ENCODE results near the gene CHAT. TPM values are rescaled to one million over a fixed set of nuclear protein-coding genes. Genes with fewer than 3 reads are reported as not detected.

The CHAT gene
- total and polyA plus RNA-seq, 4 experiments from 2014 or later = not detected

DNA sequence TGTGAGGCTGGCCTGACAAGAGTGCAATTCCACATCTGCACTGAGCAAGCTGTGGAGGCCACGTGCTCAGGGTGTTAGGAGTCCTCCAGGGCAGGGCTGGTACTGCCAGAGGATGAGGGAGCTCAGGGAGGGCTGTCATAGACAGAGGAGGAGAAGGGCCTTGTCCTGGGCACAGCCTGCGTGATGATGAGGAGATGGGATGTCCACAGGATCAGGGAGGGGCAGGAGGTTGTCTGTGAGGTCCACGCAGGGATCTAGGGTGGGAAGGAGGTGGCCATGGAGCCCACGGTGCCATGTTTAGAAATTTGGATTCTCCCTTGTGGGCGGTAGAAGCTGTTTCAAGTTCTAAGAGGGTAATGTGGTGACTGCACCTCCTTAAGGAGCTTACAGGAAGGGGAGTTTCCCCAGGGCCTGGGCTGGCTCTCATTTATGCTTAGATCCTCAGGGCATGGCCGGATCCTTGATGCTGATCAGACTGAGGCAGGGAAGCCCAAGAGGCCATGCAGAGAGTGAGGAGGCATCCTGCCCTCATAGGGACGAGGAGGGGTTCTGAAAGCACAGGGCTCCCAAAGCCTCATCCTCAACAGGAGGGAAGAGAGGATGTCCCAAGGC, 30.3 kb downstream of the CHAT start:
- H3K4me1 ChIP-seq (ENCODE audit: insufficient read depth, low read length) = no peaks in the 10 kb centered on the region
- H3K9me3 ChIP-seq (ENCODE audit: control insufficient read depth in 1 of 2, low read length in 2 of 2) = no peaks in the 10 kb centered on the region
- Mint-ChIP-seq H3K27me3 (peaks cover 16 to 29% of the 10 kb centered on the region in 2 donors), H3K36me3 (no peaks in the 10 kb centered on the region), H3K27ac (no peak overlapping the region), H3K9me3 (peaks cover 0 to 3% (median 0%) of the 10 kb centered on the region in 8 donors), H3K4me3 (no peak overlapping the region), H3K4me1 (peaks cover 0 to 1% (median under 1%) of the 10 kb centered on the region in 4 donors)
- intact Hi-C loops (cut with micrococcal nuclease) = no loop called here
- ChIA-PET CTCF (ENCODE audit: partially characterized antibody) (no interaction called here), POLR2A (ENCODE audit: partially characterized antibody) (no interaction called here)
- H3K4me3 ChIP-seq (ENCODE audit: low read length in 2 of 2) = no peak overlapping the region
- H3K27me3 ChIP-seq (ENCODE audit: insufficient read depth, low read length) = no peaks in the 10 kb centered on the region
- H3K36me3 ChIP-seq (ENCODE audit: insufficient read depth, low read length) = no peaks in the 10 kb centered on the region
- no peak for DNase-seq
- H3K27ac ChIP-seq (ENCODE audit: low read depth, low read length) = no peak overlapping the region

DNA sequence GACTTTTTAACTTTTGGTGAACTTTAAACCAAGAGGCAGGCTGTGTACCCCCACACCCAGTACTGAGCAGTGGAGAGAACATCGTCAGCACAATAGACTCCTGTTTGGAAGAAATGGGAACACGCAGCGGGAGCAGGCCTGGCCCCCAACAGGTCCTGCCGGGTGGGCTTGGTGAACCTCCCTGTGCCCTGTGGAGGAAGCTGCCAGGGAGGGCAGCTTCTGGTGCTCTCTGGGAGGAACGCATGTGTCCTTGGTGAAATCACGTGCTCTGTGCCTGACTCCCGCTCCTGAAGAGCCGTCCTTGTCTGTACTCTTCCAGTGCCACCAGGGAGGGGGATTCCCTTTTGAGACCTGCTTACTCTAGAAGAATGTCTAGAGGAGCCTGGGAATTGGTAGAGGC, 31.6 kb downstream of the CHAT start:
- Mint-ChIP-seq H3K4me1 (peaks cover 0 to 6% (median 2%) of the 10 kb centered on the region in 4 donors), H3K4me3 (no peak overlapping the region), H3K36me3 (no peaks in the 10 kb centered on the region), H3K27ac (no peak overlapping the region), H3K9me3 (peaks cover 0 to 3% (median 0%) of the 10 kb centered on the region in 8 donors), H3K27me3 (peaks cover 12 to 33% of the 10 kb centered on the region in 2 donors)
- ChIA-PET CTCF (ENCODE audit: partially characterized antibody) (no interaction called here), POLR2A (ENCODE audit: partially characterized antibody) (no interaction called here)
- H3K27ac ChIP-seq (ENCODE audit: low read depth, low read length) = no peak overlapping the region
- no peaks in the 10 kb centered on the region for H3K27me3 ChIP-seq (ENCODE audit: insufficient read depth, low read length)
- intact Hi-C loops (cut with micrococcal nuclease) = no loop called here
- H3K4me3 ChIP-seq (ENCODE audit: low read length in 2 of 2) = no peak overlapping the region
- H3K9me3 ChIP-seq (ENCODE audit: control insufficient read depth in 1 of 2, low read length in 2 of 2) = no peaks in the 10 kb centered on the region
- no peak for DNase-seq
- no peaks in the 10 kb centered on the region for H3K4me1 ChIP-seq (ENCODE audit: insufficient read depth, low read length)
- no peaks in the 10 kb centered on the region for H3K36me3 ChIP-seq (ENCODE audit: insufficient read depth, low read length)

DNA sequence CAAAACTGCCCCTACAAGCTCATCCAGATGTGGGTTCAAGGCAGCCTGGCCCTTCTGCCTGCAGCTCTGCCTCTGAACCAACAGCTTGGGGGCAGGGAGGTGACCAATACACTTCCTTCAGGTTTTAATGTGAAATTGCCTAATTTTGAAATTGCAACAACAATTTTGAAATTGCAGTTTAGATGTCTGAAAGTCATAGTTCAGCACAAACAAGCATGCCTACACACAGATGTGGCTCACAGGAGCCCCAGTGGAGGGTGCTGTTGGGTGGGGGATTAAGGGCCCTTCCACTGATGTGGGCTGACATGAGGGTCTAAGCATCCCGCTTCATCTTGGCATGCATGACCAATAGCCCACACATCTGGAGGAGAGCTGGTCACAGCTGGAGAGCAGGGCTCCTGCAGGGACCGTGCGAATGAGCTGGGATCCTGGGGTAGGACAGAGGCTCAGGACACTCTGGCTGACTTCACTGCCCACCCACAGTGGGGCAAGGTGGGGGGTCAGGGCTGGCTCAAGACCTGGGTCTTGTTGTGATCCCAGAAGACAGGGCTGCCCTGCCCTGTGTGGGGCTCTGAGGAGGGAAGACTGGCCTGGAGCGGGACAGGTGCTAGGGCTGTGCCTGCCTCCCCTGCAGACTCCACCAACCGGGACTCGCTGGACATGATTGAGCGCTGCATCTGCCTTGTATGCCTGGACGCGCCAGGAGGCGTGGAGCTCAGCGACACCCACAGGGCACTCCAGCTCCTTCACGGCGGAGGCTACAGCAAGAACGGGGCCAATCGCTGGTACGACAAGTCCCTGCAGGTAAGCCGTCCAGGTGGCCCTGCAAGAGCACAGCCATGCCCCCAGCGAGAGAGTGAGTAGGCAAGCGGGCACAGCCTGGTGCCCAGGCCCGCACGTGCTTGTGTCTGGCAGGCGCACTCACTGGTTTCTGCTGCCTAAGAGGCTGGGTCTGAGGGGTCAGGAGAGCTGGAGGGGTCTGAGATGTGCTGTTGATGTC, 32.3 kb downstream of the CHAT start:
- ChIA-PET CTCF (ENCODE audit: partially characterized antibody) (no interaction called here), POLR2A (ENCODE audit: partially characterized antibody) (no interaction called here)
- no peak overlapping the region for H3K4me3 Mint-ChIP-seq
- peaks cover 0 to 3% (median 0%) of the 10 kb centered on the region in 8 donors for H3K9me3 Mint-ChIP-seq
- Histone ChIP-seq H3K27me3 (ENCODE audit: insufficient read depth, low read length) (no peaks in the 10 kb centered on the region), H3K9me3 (ENCODE audit: control insufficient read depth in 1 of 2, low read length in 2 of 2) (no peaks in the 10 kb centered on the region), H3K36me3 (ENCODE audit: insufficient read depth, low read length) (no peaks in the 10 kb centered on the region), H3K4me1 (ENCODE audit: insufficient read depth, low read length) (no peaks in the 10 kb centered on the region), H3K27ac (ENCODE audit: low read depth, low read length) (no peak overlapping the region), H3K4me3 (ENCODE audit: low read length in 2 of 2) (no peak overlapping the region)
- DNase-seq = no peak
- H3K27me3 Mint-ChIP-seq = peaks cover 9 to 34% of the 10 kb centered on the region in 2 donors
- no peak overlapping the region for H3K27ac Mint-ChIP-seq
- peaks cover 0 to 6% (median 2%) of the 10 kb centered on the region in 4 donors for H3K4me1 Mint-ChIP-seq
- intact Hi-C loops (cut with micrococcal nuclease) = no loop called here
- no peaks in the 10 kb centered on the region for H3K36me3 Mint-ChIP-seq

DNA sequence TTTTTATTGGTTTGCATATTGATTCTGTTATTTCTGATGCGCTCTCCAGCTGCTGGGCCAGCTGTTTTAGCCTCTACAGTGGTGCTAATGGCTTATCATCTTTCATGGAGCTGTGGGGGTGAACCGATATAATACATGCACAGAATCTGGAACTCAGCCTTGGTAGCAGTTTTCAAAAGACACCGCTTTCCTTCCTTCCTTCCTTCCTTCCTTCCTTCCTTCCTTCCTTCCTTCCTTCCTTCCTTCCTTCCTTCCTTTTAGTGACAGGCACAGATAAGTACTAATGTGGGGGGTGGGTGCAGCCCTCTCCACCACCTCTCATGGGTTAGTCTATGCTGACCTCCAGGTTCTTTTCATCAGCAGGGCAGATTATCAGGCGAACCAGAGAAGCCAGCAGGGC, 33.7 kb downstream of the CHAT start:
- no peak overlapping the region for H3K4me3 ChIP-seq (ENCODE audit: low read length in 2 of 2)
- intact Hi-C loops (cut with micrococcal nuclease) = no loop called here
- H3K4me1 ChIP-seq (ENCODE audit: insufficient read depth, low read length) = no peaks in the 10 kb centered on the region
- H3K27ac ChIP-seq (ENCODE audit: low read depth, low read length) = no peak overlapping the region
- H3K9me3 ChIP-seq (ENCODE audit: control insufficient read depth in 1 of 2, low read length in 2 of 2) = no peaks in the 10 kb centered on the region
- H3K4me3 Mint-ChIP-seq = no peak overlapping the region
- H3K9me3 Mint-ChIP-seq = peaks cover 0 to 3% (median 0%) of the 10 kb centered on the region in 8 donors
- ChIA-PET POLR2A (ENCODE audit: partially characterized antibody) (no interaction called here), CTCF (ENCODE audit: partially characterized antibody) (no interaction called here)
- H3K27ac Mint-ChIP-seq = no peak overlapping the region
- H3K4me1 Mint-ChIP-seq = peaks cover 0 to 6% (median 2%) of the 10 kb centered on the region in 4 donors
- no peaks in the 10 kb centered on the region for H3K36me3 ChIP-seq (ENCODE audit: insufficient read depth, low read length)
- no peaks in the 10 kb centered on the region for H3K36me3 Mint-ChIP-seq
- H3K27me3 ChIP-seq (ENCODE audit: insufficient read depth, low read length) = no peaks in the 10 kb centered on the region
- peaks cover 11 to 29% of the 10 kb centered on the region in 2 donors for H3K27me3 Mint-ChIP-seq
- no peak for DNase-seq

DNA sequence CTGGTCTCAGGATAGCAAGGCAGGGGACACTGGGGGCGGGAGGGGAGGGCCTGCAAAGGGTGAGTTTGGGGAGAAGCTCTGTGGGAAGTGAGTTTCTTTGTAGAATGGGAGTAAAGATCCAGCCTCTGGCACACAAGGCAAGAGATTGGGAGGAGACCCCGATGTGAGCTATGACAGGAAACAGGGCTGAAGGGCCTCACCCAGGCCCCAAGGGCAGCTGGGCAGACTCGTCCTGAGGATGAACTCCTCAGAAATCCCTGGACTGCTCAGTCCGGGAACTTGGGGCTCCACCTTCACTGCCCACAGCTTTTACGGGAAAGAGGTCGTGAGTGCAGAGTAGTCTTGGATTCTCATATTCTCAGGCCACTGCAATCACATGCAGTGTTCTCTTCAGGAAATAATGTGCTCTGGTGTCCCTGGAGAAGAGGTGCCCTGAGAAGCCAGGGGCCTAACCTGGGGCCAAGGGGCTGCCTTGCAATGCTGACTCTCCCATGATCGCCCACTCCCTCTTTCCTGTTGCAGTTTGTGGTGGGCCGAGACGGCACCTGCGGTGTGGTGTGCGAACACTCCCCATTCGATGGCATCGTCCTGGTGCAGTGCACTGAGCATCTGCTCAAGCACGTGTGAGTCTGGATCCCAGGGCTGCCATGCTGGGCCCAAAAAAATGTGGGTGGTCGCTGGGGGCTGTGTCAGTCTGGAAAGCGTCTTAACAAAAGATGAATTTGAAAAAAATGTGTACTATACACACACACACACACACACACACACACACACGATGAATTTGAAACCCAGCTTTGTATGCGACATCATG, 34.4 kb downstream of the CHAT start:
- H3K4me1 ChIP-seq (ENCODE audit: insufficient read depth, low read length) = no peaks in the 10 kb centered on the region
- POLR2A ChIA-PET (ENCODE audit: partially characterized antibody) = no interaction called here
- no peak overlapping the region for H3K27ac ChIP-seq (ENCODE audit: low read depth, low read length)
- no peak overlapping the region for H3K4me3 ChIP-seq (ENCODE audit: low read length in 2 of 2)
- no peak for DNase-seq
- H3K27me3 ChIP-seq (ENCODE audit: insufficient read depth, low read length) = no peaks in the 10 kb centered on the region
- CTCF ChIA-PET (ENCODE audit: partially characterized antibody) = no interaction called here
- Mint-ChIP-seq H3K4me1 (peaks cover 0 to 6% (median 2%) of the 10 kb centered on the region in 4 donors), H3K36me3 (no peaks in the 10 kb centered on the region), H3K27me3 (peaks cover 11 to 24% of the 10 kb centered on the region in 2 donors), H3K27ac (no peak overlapping the region), H3K9me3 (peaks cover 0 to 3% (median 0%) of the 10 kb centered on the region in 8 donors), H3K4me3 (peak overlapping the region in 1 of 8 donors; percentile 32)
- no peaks in the 10 kb centered on the region for H3K9me3 ChIP-seq (ENCODE audit: control insufficient read depth in 1 of 2, low read length in 2 of 2)
- no peaks in the 10 kb centered on the region for H3K36me3 ChIP-seq (ENCODE audit: insufficient read depth, low read length)
- intact Hi-C loops (cut with micrococcal nuclease) = no loop called here

DNA sequence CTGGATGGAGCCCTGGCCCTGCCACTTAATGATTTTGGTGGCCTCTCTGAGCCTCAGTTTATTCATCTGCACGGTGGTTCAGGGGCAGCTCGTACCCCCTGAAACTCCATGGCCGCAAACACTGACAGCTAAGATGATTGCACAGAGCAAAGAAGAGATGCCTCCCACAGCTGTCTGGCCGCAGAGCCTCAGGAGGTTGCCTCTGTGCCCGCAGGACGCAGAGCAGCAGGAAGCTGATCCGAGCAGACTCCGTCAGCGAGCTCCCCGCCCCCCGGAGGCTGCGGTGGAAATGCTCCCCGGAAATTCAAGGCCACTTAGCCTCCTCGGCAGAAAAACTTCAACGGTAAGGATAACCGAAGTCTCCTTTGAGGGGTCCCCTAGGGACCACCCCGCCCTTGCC, 35.5 kb downstream of the CHAT start:
- Histone ChIP-seq H3K36me3 (ENCODE audit: insufficient read depth, low read length) (no peaks in the 10 kb centered on the region), H3K4me3 (ENCODE audit: low read length in 2 of 2) (no peak overlapping the region), H3K9me3 (ENCODE audit: control insufficient read depth in 1 of 2, low read length in 2 of 2) (no peaks in the 10 kb centered on the region), H3K4me1 (ENCODE audit: insufficient read depth, low read length) (no peaks in the 10 kb centered on the region), H3K27ac (ENCODE audit: low read depth, low read length) (no peak overlapping the region), H3K27me3 (ENCODE audit: insufficient read depth, low read length) (no peaks in the 10 kb centered on the region)
- ChIA-PET POLR2A (ENCODE audit: partially characterized antibody) (no interaction called here), CTCF (ENCODE audit: partially characterized antibody) (no interaction called here)
- H3K4me3 Mint-ChIP-seq = peak overlapping the region in 1 of 8 donors; percentile 14
- H3K4me1 Mint-ChIP-seq = peaks cover 0 to 6% (median 2%) of the 10 kb centered on the region in 4 donors
- H3K36me3 Mint-ChIP-seq = no peaks in the 10 kb centered on the region
- no peak overlapping the region for H3K27ac Mint-ChIP-seq
- H3K9me3 Mint-ChIP-seq = peaks cover 0 to 3% (median 0%) of the 10 kb centered on the region in 8 donors
- intact Hi-C loops (cut with micrococcal nuclease) = no loop called here
- peaks cover 8 to 20% of the 10 kb centered on the region in 2 donors for H3K27me3 Mint-ChIP-seq
- DNase-seq = no peak
